ENCODE results near the gene GCH1.

GRCh38 chr14:54845641-54846040 lies 57.0 kb downstream of the GCH1 start:
- no peak for TF ChIP-seq CTCF (IDR thresholded peaks at IDR 0.05)
- TF ChIP-seq EZH2 (IDR thresholded peaks at IDR 0.05), result no peak
